ENCODE data around the gene ZNF226. TPM values are rescaled to one million over a fixed set of nuclear protein-coding genes. Genes with fewer than 3 reads are reported as not detected.
"Not testable (repeated sequence)": the region's sequence is repeated elsewhere in the genome, so short reads cannot be mapped to it uniquely, and the experiment has no call there.

Gene ZNF226
- total and polyA plus RNA-seq, 9 of the 15 experiments (the other 6 are each of a cell fraction or from before 2014, with no cell fraction given) = 6.2 to 19.4 (median 9.3) TPM

DNA sequence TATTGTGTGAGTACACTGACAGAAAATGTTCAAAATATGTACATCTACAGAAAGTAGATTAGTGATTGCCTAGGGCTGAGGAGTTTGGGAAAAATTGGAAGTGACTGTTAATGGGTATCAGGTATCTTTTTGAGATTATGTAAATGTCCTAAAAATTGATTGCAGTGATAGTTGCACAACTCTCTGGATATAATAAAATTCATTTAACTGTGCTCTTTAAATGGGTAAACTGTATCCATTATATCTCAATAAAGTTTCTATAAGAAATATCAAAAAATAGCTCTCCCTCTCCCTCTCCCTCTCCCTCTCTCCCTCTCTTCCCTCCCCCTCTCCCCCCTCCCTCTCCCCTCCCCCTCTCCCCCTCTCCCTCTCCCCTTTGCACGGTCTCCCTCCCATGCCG is 38.1 kb downstream of the ZNF226 start:
- no CpG with 5 or more reads among the region's 2 CpGs for WGBS (ENCODE audit: insufficient coverage, low coverage, missing lambda C conversion rate)

DNA sequence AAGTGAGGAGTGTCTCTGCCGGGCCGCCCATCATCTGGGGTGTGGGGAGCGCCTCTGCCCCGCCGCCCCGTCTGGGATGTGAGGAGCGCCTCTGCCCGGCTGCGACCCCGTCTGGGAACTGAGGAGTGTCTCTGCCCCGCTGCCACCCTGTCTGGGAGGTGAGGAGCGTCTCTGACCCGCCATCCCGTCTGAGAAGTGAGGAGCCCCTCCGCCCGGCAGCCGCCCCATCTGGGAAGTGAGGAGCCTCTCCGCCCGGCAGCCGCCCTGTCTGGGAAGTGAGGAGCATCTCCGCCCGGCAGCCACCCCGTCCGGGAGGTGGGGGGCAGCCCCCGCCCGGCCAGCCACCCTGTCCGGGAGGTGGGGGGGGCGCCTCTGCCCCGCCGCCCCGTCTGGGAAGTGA is 39.0 kb downstream of the ZNF226 start:
- WGBS (ENCODE audit: insufficient coverage, low coverage, missing lambda C conversion rate) = 6% methylated on average over 3 of the region's 31 CpGs
- H2AFZ ChIP-seq (ENCODE audit: low read depth, low read length); H3K27ac ChIP-seq (ENCODE audit: extremely low read depth, low read depth, low read length); H3K4me3 ChIP-seq; POLR2A ChIA-PET; intact Hi-C loops (cut with micrococcal nuclease); H4K20me1 ChIP-seq (replicated peaks; ENCODE audit: control insufficient read depth, insufficient read depth, low read length); ATAC-seq; H3K36me3 ChIP-seq (ENCODE audit: control insufficient read depth, insufficient read depth, low read length); BruUV-seq (replicated peaks); H3K27me3 ChIP-seq (ENCODE audit: control insufficient read depth in 2 of 2, insufficient read depth in 2 of 2, low read length in 2 of 2); CTCF ChIA-PET (ENCODE audit: low intra/inter-chr PET ratio); DNase-seq (ENCODE audit: extremely low read depth in 1 of 4, low spot score in 3 of 4); H3K4me1 ChIP-seq (replicated peaks in 1 of 2; ENCODE audit: control insufficient read depth in 2 of 2, insufficient read depth in 2 of 2, low read length in 2 of 2); FAIRE-seq; in situ Hi-C loops (cut with MboI); H3K79me2 ChIP-seq (ENCODE audit: control insufficient read depth, insufficient read depth, low read length); H3K9me1 ChIP-seq (ENCODE audit: control insufficient read depth, insufficient read depth, low read length); H3K9ac ChIP-seq (ENCODE audit: insufficient read depth in 1 of 2, low read depth in 2 of 2, low read length in 2 of 2); H3K9me3 ChIP-seq (replicated peaks; ENCODE audit: control insufficient read depth, insufficient read depth, low read depth, low read length); H3K4me2 ChIP-seq (ENCODE audit: insufficient read depth, low read length): not testable (repeated sequence)

More for the DNA sequence above, 38.1 kb downstream of the ZNF226 start:
- FAIRE-seq (no peak), ATAC-seq (no peak), DNase-seq (ENCODE audit: extremely low read depth in 1 of 4, low spot score in 3 of 4) (no peak)
- ChIA-PET POLR2A (no interaction called here), CTCF (ENCODE audit: low intra/inter-chr PET ratio) (no interaction called here)
- in situ Hi-C loops (cut with MboI) = no loop called here
- H3K9ac ChIP-seq (ENCODE audit: insufficient read depth in 1 of 2, low read depth in 2 of 2, low read length in 2 of 2) = no peak overlapping the region
- no peaks in the 10 kb centered on the region for H3K79me2 ChIP-seq (ENCODE audit: control insufficient read depth, insufficient read depth, low read length)
- no peak overlapping the region for H3K4me3 ChIP-seq
- TF ChIP-seq ZNF785 (CRISPR knock-in tag; IDR thresholded peaks at IDR 0.05) (no peak), MYC (IDR thresholded peaks at IDR 0.05; ENCODE audit: low read depth, low read length) (no peak), MYC (CRISPR knock-in tag; IDR thresholded peaks at IDR 0.05; ENCODE audit: borderline replicate concordance, low read depth) (no peak), POU5F1 (IDR thresholded peaks at IDR 0.05; ENCODE audit: borderline replicate concordance, low read depth, low read length, partially characterized antibody) (no peak), KAT8 (IDR thresholded peaks at IDR 0.05; ENCODE audit: low read depth) (no peak), TEAD2 (tag; IDR thresholded peaks at IDR 0.05) (no peak)
- no peak overlapping the region for H3K4me2 ChIP-seq (ENCODE audit: insufficient read depth, low read length)
- H3K4me1 ChIP-seq (replicated peaks in 1 of 2; ENCODE audit: control insufficient read depth in 2 of 2, insufficient read depth in 2 of 2, low read length in 2 of 2) = no peaks in the 10 kb centered on the region
- intact Hi-C loops (cut with micrococcal nuclease) = no loop called here
- no peaks in the 10 kb centered on the region for H3K27me3 ChIP-seq (ENCODE audit: control insufficient read depth in 2 of 2, insufficient read depth in 2 of 2, low read length in 2 of 2)
- no TSS peak for BruUV-seq (replicated peaks)
- no peaks in the 10 kb centered on the region for H3K36me3 ChIP-seq (ENCODE audit: control insufficient read depth, insufficient read depth, low read length)
- peaks cover 9% of the 10 kb centered on the region; the same call in 1 of the 2 replicates for H3K9me3 ChIP-seq (replicated peaks; ENCODE audit: control insufficient read depth, insufficient read depth, low read depth, low read length)
- no peaks in the 10 kb centered on the region for H3K9me1 ChIP-seq (ENCODE audit: control insufficient read depth, insufficient read depth, low read length)
- no peak overlapping the region for H2AFZ ChIP-seq (ENCODE audit: low read depth, low read length)
- H3K27ac ChIP-seq (ENCODE audit: extremely low read depth, low read depth, low read length) = no peak overlapping the region
- H4K20me1 ChIP-seq (replicated peaks; ENCODE audit: control insufficient read depth, insufficient read depth, low read length) = no peaks in the 10 kb centered on the region
